SU-DHL-6 (cell line): ENCODE measurements around the gene OR5K1.
A peak's percentile ranks its signal among the peaks of the same experiment; 100 is the strongest.

ENCODE experiments used
- H2AFZ ChIP-seq: fragments of 200-600 bp; sonication (generic); 2 replicates; pipeline ENCODE4 v1.6.1; 2014; ENCODE audit warnings: low read depth, mild to moderate bottlenecking, moderate library complexity, mixed read lengths, antibody characterized with exemption, low read length; ENCODE audit not compliant: severe bottlenecking
- H3F3A ChIP-seq: fragments of 200-600 bp; shearing (Covaris generic); 2 replicates; pipeline ENCODE4 v1.6.0; 2016; ENCODE audit warnings: antibody characterized with exemption, mild to moderate bottlenecking; ENCODE audit not compliant: insufficient read depth
- H3K27ac ChIP-seq: fragments of 200-600 bp; sonication (generic); 2 replicates; pipeline ENCODE4 v1.5.1; 2016; ENCODE audit warnings: low read depth, mild to moderate bottlenecking, low read length, moderate library complexity, mixed read lengths
- H3K27me3 ChIP-seq: fragments of 200-600 bp; sonication (generic), shearing (Covaris generic); 2 replicates; pipeline ENCODE4 v1.6.0; 2014; ENCODE audit warnings: mild to moderate bottlenecking, low read length
- H3K36me3 ChIP-seq: fragments of 200-600 bp; sonication (generic); 2 replicates; pipeline ENCODE4 v1.6.1; 2014; ENCODE audit warnings: mild to moderate bottlenecking, low read length, mixed read lengths
- H3K4me2 ChIP-seq: fragments of 300-600, 200-600 bp; shearing (Covaris generic), sonication (generic); 2 replicates; pipeline ENCODE4 v1.6.0; 2014; ENCODE audit warnings: low read length, low read depth, mild to moderate bottlenecking; ENCODE audit not compliant: poor library complexity, severe bottlenecking
- H3K4me3 ChIP-seq: fragments of 200-600 bp; sonication (generic); 2 replicates; pipeline ENCODE4 v1.5.1; 2014; ENCODE audit warnings: antibody characterized with exemption, low read length, mild to moderate bottlenecking, mixed read lengths; ENCODE audit not compliant: insufficient read depth, poor library complexity, severe bottlenecking
- H3K79me2 ChIP-seq: fragments of 200-600 bp; sonication (generic); 2 replicates; pipeline ENCODE4 v1.6.1; 2014; ENCODE audit warnings: mild to moderate bottlenecking, low read length, moderate library complexity; ENCODE audit not compliant: insufficient read depth
- H3K9ac ChIP-seq: fragments of 200-600 bp; sonication (generic); 2 replicates; pipeline ENCODE4 v1.7.0; 2014; ENCODE audit warnings: mild to moderate bottlenecking, low read length
- H3K9me2 ChIP-seq: fragments of 200-600 bp; sonication (generic); replicated peaks from 2 replicates; pipeline ENCODE4 v1.6.1; 2014; ENCODE audit warnings: low read length; ENCODE audit not compliant: insufficient read depth
- H3K9me3 ChIP-seq: fragments of 200-600 bp; sonication (generic); 2 replicates; pipeline ENCODE4 v1.6.1; 2014; ENCODE audit warnings: low read length, mixed read lengths; ENCODE audit not compliant: insufficient read depth
- H4K20me1 ChIP-seq: fragments of 200-600 bp; sonication (generic); 2 replicates; pipeline ENCODE4 v1.6.1; 2014; ENCODE audit warnings: low read depth, mild to moderate bottlenecking, antibody characterized with exemption, low read length, moderate library complexity, mixed read lengths
- EZH2phosphoT487 ChIP-seq: fragments of 200-600 bp; sonication (generic), shearing (Covaris generic); conservative IDR thresholded peaks from 2 replicates; pipeline ENCODE4 v1.6.1; 2018; ENCODE audit warnings: mild to moderate bottlenecking, antibody characterized with exemption, low read length, moderate library complexity, mixed read lengths
- TF ChIP-seq, protein P1 (sequence below): fragments of 200-600 bp; sonication (generic); IDR thresholded peaks from one replicate; pipeline ENCODE4 v1.5.1; 2017; ENCODE audit warnings: antibody characterized with exemption, mild to moderate bottlenecking, low read length, moderate library complexity; ENCODE audit not compliant: insufficient read depth, poor library complexity, severe bottlenecking

OR5K1 gene

GRCh38 chr3:98519351-98519750 lies 56.4 kb downstream of the OR5K1 start:
- H3K79me2 ChIP-seq = peaks cover 46% of the 10 kb centered on the region
- no peaks in the 10 kb centered on the region for H3K9me2 ChIP-seq
- no peaks in the 10 kb centered on the region for H3K9me3 ChIP-seq
- H3F3A ChIP-seq = no peaks in the 10 kb centered on the region
- no peak overlapping the region for H3K4me3 ChIP-seq
- no peak overlapping the region for H2AFZ ChIP-seq
- H3K9ac ChIP-seq = no peak overlapping the region
- peaks cover 5% of the 10 kb centered on the region; the same call in 1 of the 2 replicates for H4K20me1 ChIP-seq
- no peaks in the 10 kb centered on the region for H3K27me3 ChIP-seq
- H3K4me2 ChIP-seq = peak overlapping the region; percentile 9
- TF ChIP-seq EZH2phosphoT487 = no peak
- TF ChIP-seq, protein P1, sequence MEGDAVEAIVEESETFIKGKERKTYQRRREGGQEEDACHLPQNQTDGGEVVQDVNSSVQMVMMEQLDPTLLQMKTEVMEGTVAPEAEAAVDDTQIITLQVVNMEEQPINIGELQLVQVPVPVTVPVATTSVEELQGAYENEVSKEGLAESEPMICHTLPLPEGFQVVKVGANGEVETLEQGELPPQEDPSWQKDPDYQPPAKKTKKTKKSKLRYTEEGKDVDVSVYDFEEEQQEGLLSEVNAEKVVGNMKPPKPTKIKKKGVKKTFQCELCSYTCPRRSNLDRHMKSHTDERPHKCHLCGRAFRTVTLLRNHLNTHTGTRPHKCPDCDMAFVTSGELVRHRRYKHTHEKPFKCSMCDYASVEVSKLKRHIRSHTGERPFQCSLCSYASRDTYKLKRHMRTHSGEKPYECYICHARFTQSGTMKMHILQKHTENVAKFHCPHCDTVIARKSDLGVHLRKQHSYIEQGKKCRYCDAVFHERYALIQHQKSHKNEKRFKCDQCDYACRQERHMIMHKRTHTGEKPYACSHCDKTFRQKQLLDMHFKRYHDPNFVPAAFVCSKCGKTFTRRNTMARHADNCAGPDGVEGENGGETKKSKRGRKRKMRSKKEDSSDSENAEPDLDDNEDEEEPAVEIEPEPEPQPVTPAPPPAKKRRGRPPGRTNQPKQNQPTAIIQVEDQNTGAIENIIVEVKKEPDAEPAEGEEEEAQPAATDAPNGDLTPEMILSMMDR = no peak
- no peak overlapping the region for H3K27ac ChIP-seq
- peaks cover 57% of the 10 kb centered on the region for H3K36me3 ChIP-seq

DNA sequence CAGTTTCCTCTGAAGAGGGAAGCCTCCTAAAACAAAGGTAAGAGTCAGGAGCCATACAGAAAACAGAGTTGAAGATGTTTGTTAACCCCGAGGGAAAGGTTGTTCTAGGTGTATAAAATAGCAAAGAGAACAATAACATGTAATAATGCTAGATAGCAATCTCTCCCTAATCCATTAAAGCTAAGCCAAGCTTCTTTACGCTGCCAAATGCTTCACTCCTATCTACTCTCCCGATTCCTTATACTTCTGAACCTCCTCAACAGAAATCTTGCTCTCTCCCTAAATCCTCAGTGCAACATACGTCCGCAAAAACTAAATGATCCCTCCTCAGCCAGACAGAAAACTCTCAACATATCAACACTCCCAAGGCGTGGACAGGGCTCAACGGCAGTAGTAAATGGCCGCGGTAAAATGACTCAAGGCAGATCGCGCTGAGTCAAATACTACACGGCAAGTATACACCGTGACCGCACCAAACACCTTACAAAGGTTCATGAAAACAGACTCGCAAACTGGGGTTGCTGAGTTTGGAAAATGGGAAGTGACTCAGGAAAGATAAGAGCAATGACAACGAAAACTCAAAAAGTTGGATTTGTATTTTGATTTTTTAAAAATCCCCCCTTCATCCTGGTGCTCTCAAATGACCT lies 59.0 kb downstream of the OR5K1 start:
- H3K9me3 ChIP-seq = no peaks in the 10 kb centered on the region
- peak overlapping the region; percentile 14 for H2AFZ ChIP-seq
- peaks cover 40% of the 10 kb centered on the region for H3K36me3 ChIP-seq
- peak overlapping the region; percentile 84 for H3K4me3 ChIP-seq
- no peaks in the 10 kb centered on the region for H3F3A ChIP-seq
- peak overlapping the region; percentile 92 for H3K4me2 ChIP-seq
- TF ChIP-seq, protein P1 = no peak
- no peak for TF ChIP-seq EZH2phosphoT487
- H3K79me2 ChIP-seq = peaks cover 46% of the 10 kb centered on the region
- H3K9ac ChIP-seq = peak overlapping the region; percentile 86
- peaks cover 5% of the 10 kb centered on the region; the same call in 1 of the 2 replicates for H4K20me1 ChIP-seq
- H3K9me2 ChIP-seq = no peaks in the 10 kb centered on the region
- H3K27me3 ChIP-seq = no peaks in the 10 kb centered on the region
- peak overlapping the region; percentile 37 for H3K27ac ChIP-seq
